ENCODE data around the gene GINS2. TPM values are rescaled to one million over a fixed set of nuclear protein-coding genes. Genes with fewer than 3 reads are reported as not detected.

The GINS2 gene
- total RNA-seq, 1 experiment from 2014 or later: 71.9 TPM

DNA sequence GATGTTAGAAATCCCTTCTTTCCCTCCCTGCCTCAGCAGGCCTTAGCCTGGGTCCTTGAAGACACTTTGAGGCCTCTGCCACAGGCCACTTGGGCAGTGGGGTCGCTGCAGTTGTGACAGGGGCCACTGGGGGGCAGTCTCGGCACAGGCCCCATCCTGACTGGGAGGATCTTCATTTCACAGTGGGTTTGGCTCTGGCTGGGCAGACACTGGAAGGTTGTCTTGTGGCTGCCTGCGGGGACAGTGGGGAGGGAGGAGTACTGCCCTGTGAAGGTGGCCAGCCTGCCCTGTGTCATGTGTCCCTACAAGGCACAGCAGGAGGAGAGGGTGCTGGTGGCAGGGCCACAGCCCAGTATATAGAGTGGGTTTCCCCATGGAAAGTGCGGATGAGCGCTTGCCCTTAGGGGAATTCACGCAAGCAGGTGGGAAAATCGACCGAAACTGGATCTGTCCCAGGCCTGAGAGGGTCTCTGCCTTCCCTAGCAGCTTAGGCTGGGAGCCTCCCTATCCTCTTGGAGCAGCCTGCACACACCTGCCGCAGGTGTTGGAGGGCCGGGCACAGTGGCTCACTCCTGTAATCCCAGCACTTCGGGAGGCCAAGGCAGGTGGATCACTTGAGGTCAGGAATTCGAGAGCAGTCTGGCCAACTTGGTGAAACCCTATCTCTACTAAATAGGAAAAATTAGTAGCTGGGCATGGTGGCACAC, 28.8 kb downstream of the GINS2 start:
- Histone ChIP-seq H3K27me3 (replicated peaks; ENCODE audit: insufficient read depth, low read depth, low read length, poor library complexity) (no peaks in the 10 kb centered on the region), H3K27ac (ENCODE audit: low read depth, low read length, poor library complexity, severe bottlenecking) (no peak overlapping the region), H3K4me3 (ENCODE audit: low read depth, low read length, poor library complexity, severe bottlenecking) (no peak overlapping the region), H3K9me3 (ENCODE audit: low read depth, low read length, poor library complexity, severe bottlenecking) (no peaks in the 10 kb centered on the region), H3K36me3 (ENCODE audit: insufficient read depth, low read length, poor library complexity, severe bottlenecking) (peaks cover 69% of the 10 kb centered on the region), H3K4me1 (ENCODE audit: insufficient read depth, low read length, poor library complexity, severe bottlenecking) (peaks cover 15% of the 10 kb centered on the region)
- peak; percentile 72 for DNase-seq (ENCODE audit: low spot score)
- intact Hi-C loops (cut with micrococcal nuclease; ENCODE audit: unreplicated experiment): loop anchor here (1.0 kb wide), 1 partner anchor 58 kb away; no protein-coding TSS in a partner anchor
- CTCF ChIA-PET: no interaction called here
- no TSS peak for BruUV-seq (replicated peaks)
- TF ChIP-seq, protein P1, sequence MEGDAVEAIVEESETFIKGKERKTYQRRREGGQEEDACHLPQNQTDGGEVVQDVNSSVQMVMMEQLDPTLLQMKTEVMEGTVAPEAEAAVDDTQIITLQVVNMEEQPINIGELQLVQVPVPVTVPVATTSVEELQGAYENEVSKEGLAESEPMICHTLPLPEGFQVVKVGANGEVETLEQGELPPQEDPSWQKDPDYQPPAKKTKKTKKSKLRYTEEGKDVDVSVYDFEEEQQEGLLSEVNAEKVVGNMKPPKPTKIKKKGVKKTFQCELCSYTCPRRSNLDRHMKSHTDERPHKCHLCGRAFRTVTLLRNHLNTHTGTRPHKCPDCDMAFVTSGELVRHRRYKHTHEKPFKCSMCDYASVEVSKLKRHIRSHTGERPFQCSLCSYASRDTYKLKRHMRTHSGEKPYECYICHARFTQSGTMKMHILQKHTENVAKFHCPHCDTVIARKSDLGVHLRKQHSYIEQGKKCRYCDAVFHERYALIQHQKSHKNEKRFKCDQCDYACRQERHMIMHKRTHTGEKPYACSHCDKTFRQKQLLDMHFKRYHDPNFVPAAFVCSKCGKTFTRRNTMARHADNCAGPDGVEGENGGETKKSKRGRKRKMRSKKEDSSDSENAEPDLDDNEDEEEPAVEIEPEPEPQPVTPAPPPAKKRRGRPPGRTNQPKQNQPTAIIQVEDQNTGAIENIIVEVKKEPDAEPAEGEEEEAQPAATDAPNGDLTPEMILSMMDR (conservative IDR thresholded peaks at IDR 0.05; ENCODE audit: low read depth, low read length): peak; percentile 98
- no peak for TF ChIP-seq EZH2 (IDR thresholded peaks at IDR 0.05; ENCODE audit: borderline replicate concordance, low read depth, low read length, poor library complexity, severe bottlenecking)
- POLR2A ChIA-PET (ENCODE audit: low non-redundant PET): no interaction called here

DNA sequence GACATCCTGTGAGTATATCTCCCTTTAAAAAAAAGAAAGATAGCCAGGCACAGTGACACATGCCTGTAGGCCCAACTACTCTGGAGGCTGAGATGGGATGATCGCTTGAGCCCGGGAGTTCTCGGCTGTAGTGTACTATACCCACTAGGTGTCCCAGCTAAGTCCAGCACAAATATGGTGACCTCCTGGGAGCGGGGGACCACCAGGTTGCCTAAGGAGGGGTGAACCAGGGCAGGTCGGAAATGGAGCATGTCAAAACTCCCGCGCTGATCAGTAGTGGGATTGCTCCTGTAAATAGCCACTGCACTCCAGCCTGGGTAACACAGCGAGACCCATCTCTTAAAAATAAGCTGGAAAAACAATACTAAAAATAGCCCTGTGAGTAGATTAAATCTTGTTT, 29.4 kb downstream of the GINS2 start:
- DNase-seq (ENCODE audit: low spot score): no peak
- no peaks in the 10 kb centered on the region for H3K27me3 ChIP-seq (replicated peaks; ENCODE audit: insufficient read depth, low read depth, low read length, poor library complexity)
- no TSS peak for BruUV-seq (replicated peaks)
- ChIA-PET CTCF (no interaction called here), POLR2A (ENCODE audit: low non-redundant PET) (no interaction called here)
- peaks cover 63% of the 10 kb centered on the region for H3K36me3 ChIP-seq (ENCODE audit: insufficient read depth, low read length, poor library complexity, severe bottlenecking)
- H3K27ac ChIP-seq (ENCODE audit: low read depth, low read length, poor library complexity, severe bottlenecking): no peak overlapping the region
- no peak overlapping the region for H3K4me3 ChIP-seq (ENCODE audit: low read depth, low read length, poor library complexity, severe bottlenecking)
- peaks cover 19% of the 10 kb centered on the region for H3K4me1 ChIP-seq (ENCODE audit: insufficient read depth, low read length, poor library complexity, severe bottlenecking)
- no peaks in the 10 kb centered on the region for H3K9me3 ChIP-seq (ENCODE audit: low read depth, low read length, poor library complexity, severe bottlenecking)
- TF ChIP-seq, protein P1 (conservative IDR thresholded peaks at IDR 0.05; ENCODE audit: low read depth, low read length): no peak
- no peak for TF ChIP-seq EZH2 (IDR thresholded peaks at IDR 0.05; ENCODE audit: borderline replicate concordance, low read depth, low read length, poor library complexity, severe bottlenecking)
- intact Hi-C loops (cut with micrococcal nuclease; ENCODE audit: unreplicated experiment): loop anchor here (1.0 kb wide), 1 partner anchor 59 kb away; no protein-coding TSS in a partner anchor

DNA sequence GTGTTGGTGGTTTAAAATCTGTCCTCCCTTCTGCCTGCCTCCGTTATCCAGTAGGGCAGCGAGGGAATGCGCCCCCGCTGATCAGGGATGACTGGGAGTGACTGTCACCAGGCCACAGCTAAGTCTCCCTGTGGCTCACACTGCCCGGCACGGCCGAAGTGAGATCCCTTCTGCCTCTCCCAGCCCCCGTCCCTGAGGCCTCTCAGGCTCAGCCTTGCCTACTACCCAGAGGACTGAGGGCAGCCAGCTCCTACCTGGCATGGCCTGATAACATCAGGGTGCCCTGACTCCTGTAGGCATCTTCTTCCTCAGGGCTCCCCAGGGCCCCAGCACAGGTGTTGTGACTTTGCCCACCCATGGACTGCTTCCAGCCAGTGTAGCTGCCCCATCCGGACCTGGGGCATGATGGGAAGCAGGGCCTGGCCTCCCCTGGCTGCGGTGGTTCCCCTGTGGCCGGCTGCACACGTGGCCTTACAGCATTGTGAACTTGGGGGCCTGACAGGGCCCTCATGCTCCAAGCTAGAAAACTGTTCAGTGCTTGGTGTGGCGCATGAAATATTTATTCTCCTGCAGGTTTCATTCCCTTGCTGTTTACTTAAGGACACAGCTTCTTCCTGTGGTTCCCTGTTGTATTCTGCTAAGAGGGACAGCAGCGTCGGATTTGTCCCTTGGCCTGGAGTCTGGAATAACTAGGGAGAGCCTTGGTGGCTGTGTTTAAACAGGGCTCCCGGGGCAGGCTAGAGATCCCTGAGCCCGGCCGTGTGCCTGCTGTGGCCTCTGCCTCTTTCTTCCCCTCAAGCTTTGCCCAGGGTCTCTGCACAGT, 30.0 kb downstream of the GINS2 start:
- Histone ChIP-seq H3K27ac (ENCODE audit: low read depth, low read length, poor library complexity, severe bottlenecking) (no peak overlapping the region), H3K4me1 (ENCODE audit: insufficient read depth, low read length, poor library complexity, severe bottlenecking) (peaks cover 19% of the 10 kb centered on the region), H3K27me3 (replicated peaks; ENCODE audit: insufficient read depth, low read depth, low read length, poor library complexity) (no peaks in the 10 kb centered on the region), H3K9me3 (ENCODE audit: low read depth, low read length, poor library complexity, severe bottlenecking) (no peaks in the 10 kb centered on the region), H3K36me3 (ENCODE audit: insufficient read depth, low read length, poor library complexity, severe bottlenecking) (peaks cover 57% of the 10 kb centered on the region), H3K4me3 (ENCODE audit: low read depth, low read length, poor library complexity, severe bottlenecking) (no peak overlapping the region)
- BruUV-seq (replicated peaks): no TSS peak
- TF ChIP-seq, protein P1 (conservative IDR thresholded peaks at IDR 0.05; ENCODE audit: low read depth, low read length): no peak
- no peak for TF ChIP-seq EZH2 (IDR thresholded peaks at IDR 0.05; ENCODE audit: borderline replicate concordance, low read depth, low read length, poor library complexity, severe bottlenecking)
- ChIA-PET POLR2A (ENCODE audit: low non-redundant PET) (no interaction called here), CTCF (no interaction called here)
- DNase-seq (ENCODE audit: low spot score): no peak
- intact Hi-C loops (cut with micrococcal nuclease; ENCODE audit: unreplicated experiment): loop anchor here (1.0 kb wide), 1 partner anchor 60 kb away; no protein-coding TSS in a partner anchor

Measured in A673 (cell line).